PC-9 (cell line): ENCODE data around the gene ANKS1B. TPM values are rescaled to one million over a fixed set of nuclear protein-coding genes. Genes with fewer than 3 reads are reported as not detected.

Experiments
- BruUV-seq: library from RNA; stranded (reverse); fragments of 400-500 nt; replicated peaks from 2 replicates; lab custom pipeline; 2021; lab: Mats Ljungman, UMichigan
- CTCF ChIA-PET: fragments of 300-600 bp; sonication (Branson Sonifier 250); formaldehyde crosslinking; loops from one replicate; lab custom pipeline; 2022; ENCODE audit warnings: antibody characterized with exemption; lab: Charles Lee
- POLR2A ChIA-PET: fragments of 300-600 bp; sonication (Branson Sonifier 250); formaldehyde crosslinking; loops from one replicate; lab custom pipeline; 2022; ENCODE audit warnings: antibody characterized with exemption; ENCODE audit not compliant: unreplicated experiment; lab: Charles Lee
- DNase-seq, 2 experiments: peaks; one replicate each; pipeline versions ENCODE4 v3.0.0 to v3.0.0-alpha.2; 2015 to 2022; ENCODE audit warnings: mixed read lengths in 1 of 2
- H2AFZ ChIP-seq: fragments of 200-600 bp; sonication (generic); 2 replicates; pipeline ENCODE4 v1.8.1; 2017; ENCODE audit warnings: antibody characterized with exemption
- H3F3A ChIP-seq: fragments of 200-600 bp; sonication (generic); 2 replicates; pipeline ENCODE4 v1.8.1; 2017; ENCODE audit warnings: antibody characterized with exemption, mild to moderate bottlenecking, low read depth; ENCODE audit not compliant: insufficient read depth
- H3K27ac ChIP-seq: fragments of 200-600 bp; sonication (generic); 2 replicates; pipeline ENCODE4 v1.6.1; 2016; ENCODE audit warnings: mixed run types
- H3K27me3 ChIP-seq: fragments of 200-600 bp; sonication (generic); 2 replicates; pipeline ENCODE4 v1.6.1; 2016; ENCODE audit warnings: low read depth, mixed run types; ENCODE audit not compliant: insufficient read depth
- H3K36me3 ChIP-seq: fragments of 200-600 bp; sonication (generic); 2 replicates; pipeline ENCODE4 v1.6.1; 2016; ENCODE audit warnings: low read depth, mixed run types
- H3K4me1 ChIP-seq: fragments of 200-600 bp; sonication (generic); replicated peaks from 2 replicates; pipeline ENCODE4 v1.6.1; 2016; ENCODE audit warnings: mixed run types; ENCODE audit not compliant: insufficient read depth
- H3K4me2 ChIP-seq: fragments of 200-600 bp; sonication (generic); 2 replicates; pipeline ENCODE4 v1.6.1; 2017; ENCODE audit warnings: mixed run types
- H3K4me3 ChIP-seq: fragments of 200-600 bp; sonication (generic); 2 replicates; pipeline ENCODE4 v1.6.1; 2016; ENCODE audit warnings: mixed run types
- H3K79me2 ChIP-seq: fragments of 200-600 bp; sonication (generic); 2 replicates; pipeline ENCODE4 v1.6.1; 2017; ENCODE audit warnings: low read depth, mixed run types
- H3K9me2 ChIP-seq: fragments of 200-600 bp; sonication (generic); 2 replicates; pipeline ENCODE4 v1.8.1; 2017; ENCODE audit warnings: mild to moderate bottlenecking; ENCODE audit not compliant: insufficient read depth
- H3K9me3 ChIP-seq: fragments of 200-600 bp; sonication (generic); 2 replicates; pipeline ENCODE4 v1.8.1; 2016; ENCODE audit warnings: low read depth; ENCODE audit not compliant: insufficient read depth
- H4K20me1 ChIP-seq: fragments of 200-600 bp; sonication (generic); 2 replicates; pipeline ENCODE4 v1.8.1; 2017; ENCODE audit not compliant: insufficient read depth
- EZH2 ChIP-seq: fragments of 200-600 bp; sonication (generic); IDR thresholded peaks from 2 replicates; pipeline ENCODE4 v1.8.0; 2017; ENCODE audit warnings: antibody characterized with exemption, low read depth
- intact Hi-C: fragments of 100-400 bp; cut with micrococcal nuclease; formaldehyde crosslinking; loops from one replicate; pipeline ENCODE4 v1.10.0; 2022; ENCODE audit not compliant: unreplicated experiment
- total RNA-seq: library from RNA; stranded (reverse); gene quantifications from 2 replicates; pipeline ENCODE4 v1.2.3, GENCODE V29; 2021
- TF ChIP-seq, protein P1 (sequence below): fragments of 200-600 bp; sonication (generic); conservative IDR thresholded peaks from 2 replicates; pipeline ENCODE4 v1.6.1; 2017; ENCODE audit warnings: mixed run types, antibody characterized with exemption, mild to moderate bottlenecking, moderate library complexity

The ANKS1B gene
- total RNA-seq, 1 experiment from 2014 or later, result not detected

DNA sequence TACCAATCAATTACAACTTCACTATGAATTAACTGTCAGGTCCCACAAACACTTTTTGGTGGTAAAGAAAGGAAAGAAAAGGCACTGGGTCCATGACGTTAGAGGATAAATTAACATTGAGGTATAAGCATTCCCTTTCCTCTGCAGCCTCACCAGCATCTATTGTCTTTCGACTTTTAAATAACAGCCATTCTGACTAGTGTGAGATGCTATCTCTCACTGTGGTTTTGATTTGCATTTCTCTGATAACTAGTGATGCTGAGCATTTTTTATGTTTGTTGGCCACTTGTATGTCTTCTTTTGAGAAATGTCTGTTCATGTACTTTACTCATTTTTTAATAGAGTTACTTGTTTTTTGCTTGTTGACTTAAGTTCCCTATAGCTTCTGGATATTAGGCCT, 9.4 kb downstream of the ANKS1B start:
- no peak overlapping the region for H3K4me2 ChIP-seq
- ChIA-PET CTCF (no interaction called here), POLR2A (no interaction called here)
- H3K9me2 ChIP-seq, result no peaks in the 10 kb centered on the region
- no peak for DNase-seq
- no peak overlapping the region for H2AFZ ChIP-seq
- no peaks in the 10 kb centered on the region for H3F3A ChIP-seq
- no peak overlapping the region for H3K27ac ChIP-seq
- no TSS peak for BruUV-seq
- H3K36me3 ChIP-seq, result no peaks in the 10 kb centered on the region
- TF ChIP-seq, protein P1, sequence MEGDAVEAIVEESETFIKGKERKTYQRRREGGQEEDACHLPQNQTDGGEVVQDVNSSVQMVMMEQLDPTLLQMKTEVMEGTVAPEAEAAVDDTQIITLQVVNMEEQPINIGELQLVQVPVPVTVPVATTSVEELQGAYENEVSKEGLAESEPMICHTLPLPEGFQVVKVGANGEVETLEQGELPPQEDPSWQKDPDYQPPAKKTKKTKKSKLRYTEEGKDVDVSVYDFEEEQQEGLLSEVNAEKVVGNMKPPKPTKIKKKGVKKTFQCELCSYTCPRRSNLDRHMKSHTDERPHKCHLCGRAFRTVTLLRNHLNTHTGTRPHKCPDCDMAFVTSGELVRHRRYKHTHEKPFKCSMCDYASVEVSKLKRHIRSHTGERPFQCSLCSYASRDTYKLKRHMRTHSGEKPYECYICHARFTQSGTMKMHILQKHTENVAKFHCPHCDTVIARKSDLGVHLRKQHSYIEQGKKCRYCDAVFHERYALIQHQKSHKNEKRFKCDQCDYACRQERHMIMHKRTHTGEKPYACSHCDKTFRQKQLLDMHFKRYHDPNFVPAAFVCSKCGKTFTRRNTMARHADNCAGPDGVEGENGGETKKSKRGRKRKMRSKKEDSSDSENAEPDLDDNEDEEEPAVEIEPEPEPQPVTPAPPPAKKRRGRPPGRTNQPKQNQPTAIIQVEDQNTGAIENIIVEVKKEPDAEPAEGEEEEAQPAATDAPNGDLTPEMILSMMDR, result no peak
- no peak for TF ChIP-seq EZH2
- intact Hi-C loops, result no loop called here
- H3K4me1 ChIP-seq, result no peaks in the 10 kb centered on the region
- no peaks in the 10 kb centered on the region for H3K79me2 ChIP-seq
- H4K20me1 ChIP-seq, result no peaks in the 10 kb centered on the region
- no peaks in the 10 kb centered on the region for H3K9me3 ChIP-seq
- H3K27me3 ChIP-seq, result peaks cover 7% of the 10 kb centered on the region; the same call in 1 of the 2 replicates
- H3K4me3 ChIP-seq, result no peak overlapping the region

DNA sequence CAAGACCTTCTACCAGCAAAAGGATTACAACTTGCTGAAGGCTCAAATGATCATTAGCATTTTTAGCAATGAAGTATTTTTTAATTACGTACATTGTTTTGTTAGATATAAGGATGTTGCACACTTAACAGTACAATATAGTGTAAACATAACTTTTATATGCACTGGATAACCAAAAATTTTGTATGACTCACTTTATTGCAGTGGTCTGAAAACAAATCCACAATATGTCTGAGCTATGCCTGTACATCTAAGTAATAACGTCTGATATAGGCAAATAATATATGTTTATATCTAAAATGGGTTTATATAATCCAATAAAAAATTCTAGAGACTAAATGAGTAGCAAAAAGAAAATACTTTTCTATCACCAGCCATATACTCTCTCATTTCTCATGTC, 10.6 kb downstream of the ANKS1B start:
- BruUV-seq, result no TSS peak
- Histone ChIP-seq H3F3A (no peaks in the 10 kb centered on the region), H3K27me3 (peaks cover 7% of the 10 kb centered on the region; the same call in 1 of the 2 replicates), H3K36me3 (no peaks in the 10 kb centered on the region), H3K27ac (no peak overlapping the region), H3K4me2 (no peak overlapping the region), H2AFZ (no peak overlapping the region), H4K20me1 (no peaks in the 10 kb centered on the region), H3K79me2 (no peaks in the 10 kb centered on the region), H3K9me2 (no peaks in the 10 kb centered on the region), H3K4me1 (no peaks in the 10 kb centered on the region), H3K4me3 (no peak overlapping the region), H3K9me3 (no peaks in the 10 kb centered on the region)
- intact Hi-C loops, result no loop called here
- TF ChIP-seq, protein P1, result no peak
- no peak for TF ChIP-seq EZH2
- ChIA-PET POLR2A (no interaction called here), CTCF (no interaction called here)
- no peak for DNase-seq

DNA sequence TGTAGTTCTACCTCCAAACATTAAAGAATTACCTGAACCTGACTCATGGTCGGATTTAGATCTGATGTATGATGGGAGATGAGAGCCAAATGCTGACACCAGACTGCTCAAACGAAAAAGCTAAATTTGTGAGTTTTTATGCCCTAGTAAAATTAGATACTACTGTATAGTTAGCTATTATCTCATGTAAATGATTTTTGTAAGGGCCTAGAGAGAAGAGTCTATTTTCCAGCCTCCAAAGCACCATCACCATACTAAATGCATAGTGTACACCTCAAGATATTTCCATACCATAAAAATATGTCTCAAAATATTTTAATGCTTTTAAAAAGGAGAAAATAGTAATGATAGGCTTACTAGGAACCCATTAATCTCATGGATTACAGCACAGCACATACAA, 18.3 kb downstream of the ANKS1B start:
- BruUV-seq, result no TSS peak
- Histone ChIP-seq H3K36me3 (no peaks in the 10 kb centered on the region), H3K27me3 (peaks cover 58% of the 10 kb centered on the region), H3K9me3 (no peaks in the 10 kb centered on the region; the same call in 1 of the 2 replicates), H3K4me2 (no peak overlapping the region), H4K20me1 (no peaks in the 10 kb centered on the region), H3F3A (no peaks in the 10 kb centered on the region), H3K4me3 (no peak overlapping the region), H3K79me2 (no peaks in the 10 kb centered on the region), H2AFZ (no peak overlapping the region), H3K9me2 (no peaks in the 10 kb centered on the region), H3K27ac (no peak overlapping the region), H3K4me1 (no peaks in the 10 kb centered on the region)
- ChIA-PET POLR2A (no interaction called here), CTCF (no interaction called here)
- intact Hi-C loops, result no loop called here
- no peak for TF ChIP-seq EZH2
- TF ChIP-seq, protein P1, result no peak
- DNase-seq, result no peak
